HG02885 (cell line): ENCODE measurements around the gene PCARE.

Source experiments
- ATAC-seq: cut with Tn5 transposase; IDR thresholded peaks from one replicate; pipeline ENCODE4 v1.9.1; 2021; ENCODE audit warnings: mild to moderate bottlenecking; ENCODE audit not compliant: unreplicated experiment, poor library complexity

PCARE gene

GRCh38 chr2:29013057-29013780, 61.1 kb downstream of the PCARE start:
- no peak for ATAC-seq

GRCh38 chr2:29012211-29012681, 62.1 kb downstream of the PCARE start:
- ATAC-seq, result no peak
